Measurements from ENCODE around the gene SMCP. TPM values are rescaled to one million over a fixed set of nuclear protein-coding genes. Genes with fewer than 3 reads are reported as not detected.

SMCP gene
- total RNA-seq, 1 donor from 2014 or later, result not detected

DNA sequence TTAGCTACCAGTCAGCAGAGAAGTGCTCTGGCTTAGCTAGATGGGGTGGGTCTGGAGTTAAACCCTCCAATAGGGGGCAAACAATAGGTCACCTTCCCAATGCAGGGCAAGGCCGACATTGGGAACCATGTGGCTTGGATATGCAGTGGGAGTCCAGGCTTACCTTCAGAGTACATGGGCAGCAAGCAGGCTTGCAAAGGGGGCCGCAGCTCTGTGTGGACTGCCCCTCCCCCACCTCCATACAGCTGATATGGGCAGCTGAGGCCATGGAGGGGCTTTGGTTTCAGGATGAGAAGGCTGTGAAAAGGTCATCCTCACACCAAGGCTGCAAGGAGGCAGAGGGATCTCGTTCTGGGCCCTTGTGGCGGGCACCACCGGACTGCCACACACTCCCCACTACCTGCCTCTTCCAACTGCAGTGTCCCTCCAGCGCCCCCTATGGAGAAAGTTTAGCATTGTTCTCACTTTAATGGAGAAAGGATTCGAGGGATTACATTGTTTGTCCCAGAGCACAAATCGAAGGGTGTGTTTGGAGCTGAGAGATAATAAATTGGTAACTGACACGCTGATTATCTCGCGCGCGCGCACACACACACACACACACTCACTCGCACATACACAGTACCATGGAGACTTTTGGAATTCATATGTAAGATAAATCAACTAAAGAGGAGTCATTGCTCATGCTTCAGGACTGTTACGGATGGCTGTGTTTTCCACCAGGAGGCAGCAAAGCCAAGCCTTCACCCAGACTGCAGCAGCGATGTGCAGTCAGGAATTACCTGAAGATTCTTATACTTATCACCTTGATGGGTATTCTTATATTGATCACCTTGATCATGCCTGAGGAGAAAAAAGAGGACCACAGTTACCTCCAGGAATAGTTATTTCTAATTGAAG, 7.0 kb upstream of the SMCP start:
- no peak for DNase-seq (ENCODE audit: low spot score in 2 of 2)
- no peak overlapping the region for H3K4me3 ChIP-seq
- TF ChIP-seq CTCF (IDR thresholded peaks at IDR 0.05), result peak in 1 of 3 experiments; percentile 20

GRCh38 chr1:152871731-152872126, 6.4 kb upstream of the SMCP start:
- Histone ChIP-seq H3K9me3 (no peaks in the 10 kb centered on the region), H3K4me1 (no peaks in the 10 kb centered on the region), H3K4me3 (no peak overlapping the region), H3K36me3 (no peaks in the 10 kb centered on the region), H3K27ac (no peak overlapping the region), H3K27me3 (no peaks in the 10 kb centered on the region)
- TF ChIP-seq CTCF (IDR thresholded peaks at IDR 0.05), result no peak
- no peak for DNase-seq (ENCODE audit: low spot score in 2 of 2)
- intact Hi-C loops (cut with DNase I), result loop anchor here (2.0 kb wide), 1 partner anchor 55 kb away; no protein-coding TSS in a partner anchor

More for the DNA sequence above, 7.0 kb upstream of the SMCP start:
- Histone ChIP-seq H3K9me3 (no peaks in the 10 kb centered on the region), H3K36me3 (no peaks in the 10 kb centered on the region), H3K4me1 (no peaks in the 10 kb centered on the region), H3K27ac (no peak overlapping the region), H3K27me3 (no peaks in the 10 kb centered on the region)
- intact Hi-C loops (cut with DNase I), result loop anchor here (2.0 kb wide), 1 partner anchor 56 kb away; no protein-coding TSS in a partner anchor

DNA sequence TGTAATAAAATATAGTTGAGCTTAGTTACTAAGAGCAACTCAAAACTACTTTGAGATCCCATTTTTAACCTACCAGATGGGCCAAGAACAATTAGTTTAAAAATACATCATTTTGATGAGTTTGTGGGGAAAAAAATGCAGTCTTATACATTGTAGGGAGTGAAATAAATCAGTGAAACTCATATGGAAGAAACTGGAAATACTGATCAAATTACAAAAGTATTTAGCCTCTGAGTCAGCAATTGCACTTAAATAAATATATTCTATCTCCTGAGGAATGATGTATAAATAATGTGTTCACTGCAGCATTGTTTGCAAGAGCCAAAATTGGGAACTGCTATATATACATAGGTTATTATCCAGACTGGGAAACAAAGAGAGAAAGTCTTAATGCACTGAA, 4.6 kb upstream of the SMCP start:
- Histone ChIP-seq H3K27ac (no peak overlapping the region), H3K27me3 (no peaks in the 10 kb centered on the region), H3K36me3 (no peaks in the 10 kb centered on the region), H3K4me1 (no peaks in the 10 kb centered on the region), H3K9me3 (no peaks in the 10 kb centered on the region), H3K4me3 (no peak overlapping the region)
- no peak for DNase-seq (ENCODE audit: low spot score in 2 of 2)
- intact Hi-C loops (cut with DNase I), result no loop called here
- no peak for TF ChIP-seq CTCF (IDR thresholded peaks at IDR 0.05)

DNA sequence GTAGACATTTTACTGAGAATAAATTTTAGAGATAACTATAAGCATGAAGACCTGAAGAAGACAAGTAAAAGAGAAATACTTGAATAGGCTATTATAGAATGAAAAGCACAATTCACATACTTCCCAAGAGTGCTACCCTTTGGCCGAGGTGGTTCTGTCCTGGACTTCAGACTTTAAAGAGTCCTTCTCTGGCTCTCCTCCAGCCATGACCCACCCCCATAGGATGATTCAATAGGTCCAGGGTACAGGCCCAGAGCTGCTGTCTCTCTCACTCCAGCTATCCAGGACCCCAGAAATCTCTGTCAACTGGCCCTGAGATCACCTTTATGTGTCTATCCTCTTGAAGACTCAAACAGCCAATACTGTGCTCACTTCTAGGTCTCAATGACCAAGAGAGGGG, 1.3 kb upstream of the SMCP start:
- no peaks in the 10 kb centered on the region for H3K9me3 ChIP-seq
- H3K4me1 ChIP-seq, result no peaks in the 10 kb centered on the region
- no peak overlapping the region for H3K27ac ChIP-seq
- H3K4me3 ChIP-seq, result no peak overlapping the region
- no peak for DNase-seq (ENCODE audit: low spot score in 2 of 2)
- H3K36me3 ChIP-seq, result no peaks in the 10 kb centered on the region
- H3K27me3 ChIP-seq, result no peaks in the 10 kb centered on the region
- intact Hi-C loops (cut with DNase I), result no loop called here
- TF ChIP-seq CTCF (IDR thresholded peaks at IDR 0.05), result no peak

DNA sequence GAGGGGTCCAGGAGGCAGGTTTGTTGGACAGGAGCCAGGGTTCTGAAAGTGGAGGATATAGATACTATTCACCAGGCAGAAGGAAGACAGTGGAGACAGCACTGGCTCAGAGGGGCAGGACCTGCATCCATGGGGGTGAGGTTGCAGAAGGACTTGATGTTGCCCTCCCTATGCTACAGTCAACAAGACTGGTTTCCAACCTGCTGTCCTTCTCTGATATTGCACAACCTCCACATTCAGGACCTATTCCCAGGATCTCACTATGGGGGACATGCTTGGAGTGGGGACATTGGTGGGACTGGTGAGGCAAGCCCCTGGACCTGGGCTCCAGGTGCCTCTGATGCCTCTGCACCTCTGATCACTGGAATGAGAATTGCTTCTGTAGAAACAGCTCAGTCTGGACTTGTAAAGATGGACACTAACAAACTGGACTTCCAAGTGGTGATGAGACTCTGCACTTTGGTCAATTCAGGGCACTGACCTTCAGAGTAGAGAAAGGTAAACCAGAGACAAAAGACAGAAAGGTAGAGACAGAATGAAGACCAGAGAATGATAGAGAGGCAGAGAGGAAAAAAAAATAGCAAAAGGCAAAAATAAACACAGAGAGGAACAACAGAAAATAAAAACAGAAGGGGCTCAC, 1.6 kb downstream of the SMCP start:
- no peaks in the 10 kb centered on the region for H3K9me3 ChIP-seq
- H3K36me3 ChIP-seq, result no peaks in the 10 kb centered on the region
- intact Hi-C loops (cut with DNase I), result no loop called here
- DNase-seq (ENCODE audit: low spot score in 2 of 2), result no peak
- H3K27ac ChIP-seq, result no peak overlapping the region
- no peaks in the 10 kb centered on the region for H3K27me3 ChIP-seq
- peaks cover 3 to 4% of the 10 kb centered on the region in 2 donors for H3K4me1 ChIP-seq
- TF ChIP-seq CTCF (IDR thresholded peaks at IDR 0.05), result no peak
- H3K4me3 ChIP-seq, result no peak overlapping the region

All from ascending aorta (tissue), 2 donors.